HEK293T (cell line): Measurements from ENCODE around the gene KCNIP1.

ENCODE experiments used
- CTCF ChIA-PET: fragments of 350-600 bp; formaldehyde crosslinking; extraction: SDS; loops from one replicate; lab custom pipeline; 2021; ENCODE audit warnings: antibody characterized with exemption, inconsistent platforms; lab: Yijun Ruan, JAX
- POLR2A ChIA-PET: fragments of 350-600 bp; formaldehyde crosslinking; extraction: SDS; loops from one replicate; lab custom pipeline; 2020; ENCODE audit warnings: antibody characterized with exemption, inconsistent platforms; lab: Yijun Ruan, JAX
- DNase-seq: peaks from one replicate; pipeline ENCODE4 v3.0.0; 2012; ENCODE audit warnings: mixed read lengths; ENCODE audit errors: extremely low spot score
- ARNT ChIP-seq: fragments of 450-650 bp; IDR thresholded peaks from 2 replicates; pipeline ENCODE4 v1.6.1; 2017; ENCODE audit warnings: mild to moderate bottlenecking
- BHLHE40 ChIP-seq: fragments of 450-650 bp; IDR thresholded peaks from 2 replicates; pipeline ENCODE4 v1.6.1; 2016; ENCODE audit warnings: mild to moderate bottlenecking, moderate library complexity, borderline replicate concordance
- CTBP1 ChIP-seq: fragments of 450-650 bp; IDR thresholded peaks from 2 replicates; pipeline ENCODE4 v1.6.1; 2016; ENCODE audit warnings: borderline replicate concordance
- ELF4 ChIP-seq: fragments of 450-650 bp; IDR thresholded peaks from 2 replicates; pipeline ENCODE4 v1.6.1; 2017; ENCODE audit warnings: antibody characterized with exemption
- FOXA1 ChIP-seq: fragments of 450-650 bp; IDR thresholded peaks from 2 replicates; pipeline ENCODE4 v1.6.1; 2016; ENCODE audit warnings: mild to moderate bottlenecking
- FOXK2 ChIP-seq: fragments of 450-650 bp; IDR thresholded peaks from 2 replicates; pipeline ENCODE4 v1.6.1; 2016; ENCODE audit warnings: mild to moderate bottlenecking
- FOXM1 ChIP-seq: fragments of 450-650 bp; IDR thresholded peaks from 2 replicates; pipeline ENCODE4 v1.6.1; 2017; ENCODE audit warnings: mild to moderate bottlenecking, borderline replicate concordance
- HDGF ChIP-seq: fragments of 450-650 bp; IDR thresholded peaks from 2 replicates; pipeline ENCODE4 v1.6.1; 2017; ENCODE audit warnings: antibody characterized with exemption, borderline replicate concordance
- L3MBTL2 ChIP-seq: fragments of 450-650 bp; conservative IDR thresholded peaks from 2 replicates; pipeline ENCODE4 v1.6.1; 2016; ENCODE audit warnings: mild to moderate bottlenecking
- LEF1 ChIP-seq: fragments of 450-650 bp; IDR thresholded peaks from 2 replicates; pipeline ENCODE4 v1.6.1; 2017; ENCODE audit warnings: mild to moderate bottlenecking, borderline replicate concordance
- NFRKB ChIP-seq: fragments of 450-650 bp; IDR thresholded peaks from 2 replicates; pipeline ENCODE4 v1.6.1; 2016; ENCODE audit warnings: mild to moderate bottlenecking, moderate library complexity
- SP1 ChIP-seq: fragments of 450-650 bp; IDR thresholded peaks from 2 replicates; pipeline ENCODE4 v1.6.1; 2017
- SUZ12 ChIP-seq: fragments of 450-650 bp; IDR thresholded peaks from 2 replicates; pipeline ENCODE4 v1.6.1; 2016; ENCODE audit warnings: mild to moderate bottlenecking
- TARDBP ChIP-seq: fragments of 450-650 bp; IDR thresholded peaks from 2 replicates; pipeline ENCODE4 v1.6.1; 2016
- ZNF384 ChIP-seq: fragments of 450-650 bp; IDR thresholded peaks from 2 replicates; pipeline ENCODE4 v1.6.1; 2016
- TF ChIP-seq, protein P1 (sequence below): fragments of 450-650 bp; IDR thresholded peaks from 2 replicates; pipeline ENCODE4 v1.6.1; 2016

Gene KCNIP1

DNA sequence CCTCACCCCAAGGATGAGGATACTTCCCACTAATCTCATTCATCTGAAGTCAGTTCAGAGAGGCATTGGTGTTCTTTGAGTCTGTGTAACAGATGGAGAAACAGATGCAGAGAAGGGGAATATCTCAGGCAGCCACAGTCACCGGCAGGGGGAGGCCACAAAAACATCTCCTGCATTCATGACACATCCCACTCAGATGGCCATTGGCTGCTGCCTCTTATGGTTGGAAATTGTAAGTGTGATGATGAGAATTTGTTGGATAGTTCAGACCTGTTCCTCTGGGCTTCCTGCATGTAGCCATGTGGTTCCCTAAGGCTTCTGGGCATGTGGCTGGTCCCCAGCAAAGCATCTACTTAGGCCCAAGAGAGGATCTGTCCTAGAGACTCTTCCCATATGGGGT is 233.8 kb downstream of the KCNIP1 start:
- ChIA-PET POLR2A (no interaction called here), CTCF (no interaction called here)
- TF ChIP-seq SUZ12 (no peak), BHLHE40 (no peak), ELF4 (no peak), FOXA1 (no peak), CTBP1 (no peak), L3MBTL2 (no peak), FOXM1 (no peak)

DNA sequence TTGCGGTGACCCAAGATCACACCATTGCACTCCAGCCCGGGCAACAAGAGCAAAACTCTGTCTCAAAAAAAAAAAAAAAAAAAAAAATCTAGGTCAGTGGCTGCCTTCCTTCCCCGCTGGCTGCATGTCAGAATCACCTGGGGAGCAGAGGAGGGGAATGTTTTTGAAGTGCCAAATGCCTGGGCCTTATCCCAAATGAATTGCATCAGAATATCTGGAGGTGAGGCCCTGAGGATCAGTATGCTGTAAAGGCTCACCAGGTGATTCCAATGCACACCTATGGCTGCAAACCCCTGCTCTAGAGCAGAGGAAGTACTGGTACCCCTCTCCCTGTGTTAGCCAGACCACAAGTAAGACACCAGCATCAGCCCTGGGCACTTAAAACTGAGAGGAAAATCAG is 235.0 kb downstream of the KCNIP1 start:
- ChIA-PET POLR2A (no interaction called here), CTCF (interaction anchor here (0.7 kb wide), 1 partner anchor 8 kb away, joined by 4 read pairs; no protein-coding TSS in a partner anchor)
- no peak for TF ChIP-seq ELF4
- TF ChIP-seq FOXA1: no peak
- TF ChIP-seq, protein P1, sequence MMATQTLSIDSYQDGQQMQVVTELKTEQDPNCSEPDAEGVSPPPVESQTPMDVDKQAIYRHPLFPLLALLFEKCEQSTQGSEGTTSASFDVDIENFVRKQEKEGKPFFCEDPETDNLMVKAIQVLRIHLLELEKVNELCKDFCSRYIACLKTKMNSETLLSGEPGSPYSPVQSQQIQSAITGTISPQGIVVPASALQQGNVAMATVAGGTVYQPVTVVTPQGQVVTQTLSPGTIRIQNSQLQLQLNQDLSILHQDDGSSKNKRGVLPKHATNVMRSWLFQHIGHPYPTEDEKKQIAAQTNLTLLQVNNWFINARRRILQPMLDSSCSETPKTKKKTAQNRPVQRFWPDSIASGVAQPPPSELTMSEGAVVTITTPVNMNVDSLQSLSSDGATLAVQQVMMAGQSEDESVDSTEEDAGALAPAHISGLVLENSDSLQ: no peak
- no peak for TF ChIP-seq LEF1
- no peak for TF ChIP-seq FOXK2
- no peak for TF ChIP-seq HDGF
- DNase-seq: no peak

More for the DNA sequence above, 233.8 kb downstream of the KCNIP1 start:
- DNase-seq: no peak

DNA sequence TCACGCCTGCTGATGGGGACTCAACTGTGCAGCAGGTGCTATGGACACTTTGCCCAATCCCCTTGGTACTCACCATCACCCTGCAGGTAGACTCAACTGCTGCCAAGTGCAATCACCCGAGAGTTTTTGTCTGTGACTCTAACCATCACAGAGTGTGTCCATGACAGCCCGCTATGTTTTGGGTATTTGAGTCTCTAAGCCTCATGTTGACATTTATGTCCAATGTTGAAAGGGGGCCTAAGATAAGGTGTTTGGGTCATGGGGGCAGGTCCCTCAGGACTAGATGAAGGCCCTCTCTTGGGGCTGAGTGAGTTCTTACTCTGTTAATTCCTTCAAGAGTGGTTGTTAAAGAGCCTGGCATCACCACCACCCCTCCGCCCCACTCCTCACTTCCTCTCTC is 235.6 kb downstream of the KCNIP1 start:
- ChIA-PET POLR2A (no interaction called here), CTCF (no interaction called here)
- TF ChIP-seq LEF1 (no peak), TARDBP (no peak), L3MBTL2 (no peak), HDGF (no peak), FOXM1 (no peak), ARNT (no peak), CTBP1 (no peak), ELF4 (no peak), SUZ12 (no peak), BHLHE40 (no peak), ZNF384 (no peak), FOXK2 (no peak), SP1 (no peak)
- TF ChIP-seq, protein P1: no peak
- DNase-seq: no peak

DNA sequence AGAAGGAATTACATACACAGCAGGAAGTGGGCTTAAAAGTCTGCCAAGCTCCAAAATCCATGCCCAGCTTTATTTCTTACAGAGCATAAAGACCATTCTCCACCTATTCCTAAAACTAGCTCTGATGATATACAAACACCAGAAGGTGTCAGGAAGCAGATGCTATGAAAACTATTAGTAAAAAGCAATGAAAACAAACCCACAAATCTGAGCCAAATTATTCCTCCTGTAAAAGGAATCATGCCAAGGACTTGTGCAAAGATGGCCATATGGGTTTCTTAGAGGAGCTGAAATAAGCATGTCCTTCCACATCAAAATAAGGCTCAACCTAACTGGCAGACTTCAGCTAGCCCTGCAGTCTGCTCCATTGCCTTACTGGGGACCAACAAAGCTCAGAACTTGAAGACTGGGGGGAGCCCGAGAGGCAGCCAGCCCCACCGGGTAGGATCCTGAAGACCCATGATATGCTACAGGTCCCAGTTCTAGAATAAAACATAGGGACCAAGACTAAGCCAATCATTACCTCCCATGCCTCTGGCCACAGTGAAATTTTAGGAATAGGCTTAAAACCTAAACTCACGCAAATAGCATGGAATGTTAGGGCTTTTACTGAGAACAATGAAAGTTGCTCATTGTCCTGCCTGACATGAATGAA is 236.9 kb downstream of the KCNIP1 start:
- ChIA-PET CTCF (interaction anchor here (1.6 kb wide), 1 partner anchor 51 kb away, joined by 6 read pairs; no protein-coding TSS in a partner anchor), POLR2A (no interaction called here)
- no peak for DNase-seq
- no peak for TF ChIP-seq NFRKB
- no peak for TF ChIP-seq FOXK2
- TF ChIP-seq BHLHE40: no peak
- TF ChIP-seq FOXA1: no peak
- no peak for TF ChIP-seq TARDBP
- TF ChIP-seq SP1: no peak
- TF ChIP-seq, protein P1: no peak
- no peak for TF ChIP-seq ARNT
- TF ChIP-seq CTBP1: no peak
- TF ChIP-seq L3MBTL2: no peak
- TF ChIP-seq ELF4: no peak

DNA sequence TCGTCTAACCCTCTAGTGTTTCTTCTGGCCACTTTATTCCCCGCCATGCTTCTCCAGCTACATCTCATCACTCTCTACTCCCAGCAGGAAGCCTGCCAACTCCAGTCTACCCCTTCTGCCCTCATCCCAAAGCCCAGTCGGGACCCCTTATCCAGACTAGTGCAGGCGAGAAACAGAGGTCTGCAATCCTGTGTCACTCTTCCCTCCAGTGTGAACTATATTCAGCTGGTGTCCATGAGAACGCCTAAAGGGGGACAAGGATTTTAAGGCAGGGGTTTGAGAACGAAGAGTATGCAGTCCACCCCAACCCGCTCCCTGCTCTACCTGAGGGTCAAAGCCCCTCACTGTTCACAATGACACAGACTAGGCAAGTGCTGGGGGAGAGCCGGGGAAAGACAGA is 238.0 kb downstream of the KCNIP1 start:
- no peak for DNase-seq
- no peak for TF ChIP-seq BHLHE40
- TF ChIP-seq SP1: no peak
- no peak for TF ChIP-seq L3MBTL2
- TF ChIP-seq ZNF384: no peak
- TF ChIP-seq ELF4: no peak
- TF ChIP-seq HDGF: no peak
- no peak for TF ChIP-seq FOXA1
- TF ChIP-seq FOXK2: no peak
- TF ChIP-seq FOXM1: no peak
- TF ChIP-seq, protein P1: no peak
- no peak for TF ChIP-seq CTBP1
- TF ChIP-seq LEF1: no peak
- TF ChIP-seq SUZ12: no peak
- TF ChIP-seq NFRKB: no peak
- TF ChIP-seq TARDBP: no peak
- no peak for TF ChIP-seq ARNT
- ChIA-PET CTCF (interaction anchor here (1.0 to 1.6 kb wide), 3 partner anchors 49 to 465 kb away, joined by 3 to 6 read pairs (median 4); no protein-coding TSS in a partner anchor), POLR2A (no interaction called here)

DNA sequence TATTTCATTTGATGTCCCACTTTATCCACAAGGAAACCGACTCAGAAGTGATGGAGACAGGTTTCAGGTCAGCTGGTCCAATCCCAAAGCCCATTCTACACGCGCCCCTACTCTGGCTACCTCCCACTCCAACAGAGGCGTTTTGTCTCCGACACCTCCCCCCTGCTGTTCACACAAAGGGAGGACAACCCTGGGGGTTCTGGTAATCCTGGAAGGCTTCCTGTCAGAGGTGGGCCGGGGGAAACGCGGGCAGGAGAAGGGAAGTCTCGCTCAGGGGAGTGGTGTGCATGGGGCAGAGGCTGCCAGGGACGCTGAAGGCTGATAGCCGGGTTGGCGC is 240.0 kb downstream of the KCNIP1 start:
- ChIA-PET POLR2A (no interaction called here), CTCF (interaction anchor here (0.8 to 4.1 kb wide), 2 partner anchors 48 to 52 kb away, joined by 3 to 54 read pairs; no protein-coding TSS in a partner anchor)
- TF ChIP-seq BHLHE40 (no peak), FOXA1 (no peak), ARNT (no peak), ELF4 (no peak), TARDBP (no peak), ZNF384 (no peak), LEF1 (no peak), SP1 (no peak), FOXM1 (no peak), L3MBTL2 (no peak), HDGF (no peak), FOXK2 (no peak), SUZ12 (no peak), NFRKB (no peak), CTBP1 (no peak)
- TF ChIP-seq, protein P1: no peak
- no peak for DNase-seq
